ENCODE results near the gene XRCC6.
A peak's percentile ranks its signal among the peaks of the same experiment; 100 is the strongest.

XRCC6 gene

GRCh38 chr22:41690476-41690875 is 69.4 kb downstream of the XRCC6 start:
- no peak overlapping the region for H3K27ac ChIP-seq
- TF ChIP-seq CTCF (conservative IDR thresholded peaks at IDR 0.05) = no peak

- TF ChIP-seq CTCF (conservative IDR thresholded peaks at IDR 0.05) = no peak
- no peak overlapping the region for H3K27ac ChIP-seq
Measured at GRCh38 chr22:41695211-41695610, 74.1 kb downstream of the XRCC6 start.

GRCh38 chr22:41696703-41697102 is 75.6 kb downstream of the XRCC6 start:
- peak overlapping the region; percentile 9; the same call in 1 of the 2 replicates for H3K27ac ChIP-seq
- no peak for TF ChIP-seq CTCF (conservative IDR thresholded peaks at IDR 0.05)

- peak; percentile 96 for TF ChIP-seq CTCF (conservative IDR thresholded peaks at IDR 0.05)
- H3K27ac ChIP-seq = peak overlapping the region; percentile 9; the same call in 1 of the 2 replicates
Measured at GRCh38 chr22:41697126-41697775, 76.2 kb downstream of the XRCC6 start.

- no peak for TF ChIP-seq CTCF (conservative IDR thresholded peaks at IDR 0.05)
- H3K27ac ChIP-seq = no peak within 1 kb of the TSS
Measured at GRCh38 chr22:41699264-41700107, 78.4 kb downstream of the XRCC6 start, which contains the start of gene MEI1. Gene MEI1 (plus strand): TSS chr22:41699503. CDS start chr22:41699539, 36 bp downstream.

- TF ChIP-seq CTCF (conservative IDR thresholded peaks at IDR 0.05) = no peak
- no peak overlapping the region for H3K27ac ChIP-seq
Measured at GRCh38 chr22:41700108-41700364, 78.9 kb downstream of the XRCC6 start.

GRCh38 chr22:41702763-41703162 is 81.7 kb downstream of the XRCC6 start:
- H3K27ac ChIP-seq = no peak overlapping the region
- TF ChIP-seq CTCF (conservative IDR thresholded peaks at IDR 0.05) = no peak

All from VCaP (cell line).